HG03354 (cell line): Measurements from ENCODE around the gene RMDN2.
"Not testable (repeated sequence)": the region's sequence is repeated elsewhere in the genome, so short reads cannot be mapped to it uniquely, and the experiment has no call there.

ENCODE experiments used
- ATAC-seq: cut with Tn5 transposase; IDR thresholded peaks from one replicate; pipeline ENCODE4 v1.9.1; 2021; ENCODE audit warnings: mild to moderate bottlenecking; ENCODE audit not compliant: unreplicated experiment, poor library complexity, severe bottlenecking

RMDN2 gene

GRCh38 chr2:37923308-37924055 lies 1.6 kb upstream of the RMDN2 start:
- no peak for ATAC-seq

- ATAC-seq: no peak
Measured at GRCh38 chr2:37926635-37927034, 1.5 kb downstream of the RMDN2 start.

DNA sequence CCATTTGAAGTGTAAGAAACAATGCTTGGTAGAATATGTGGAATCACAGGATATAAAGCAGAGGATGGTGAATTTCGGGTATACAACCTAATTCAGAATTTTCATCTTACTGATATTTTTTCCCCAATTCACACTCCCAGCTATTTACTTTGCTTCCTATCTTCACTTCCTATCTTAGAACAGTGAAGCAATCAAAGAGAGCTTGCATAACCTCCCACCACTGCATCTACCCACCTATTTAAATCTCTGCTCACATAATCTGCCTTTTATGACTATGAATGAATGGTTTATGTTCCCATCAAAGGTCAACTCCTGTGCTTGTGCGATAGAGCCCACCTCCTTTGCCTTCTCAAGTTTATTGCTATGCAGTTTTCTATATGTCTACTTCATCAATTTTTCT lies 3.3 kb downstream of the RMDN2 start:
- no peak for ATAC-seq

- ATAC-seq: not testable (repeated sequence)
Measured at GRCh38 chr2:37930392-37930791, 5.3 kb downstream of the RMDN2 start.

DNA sequence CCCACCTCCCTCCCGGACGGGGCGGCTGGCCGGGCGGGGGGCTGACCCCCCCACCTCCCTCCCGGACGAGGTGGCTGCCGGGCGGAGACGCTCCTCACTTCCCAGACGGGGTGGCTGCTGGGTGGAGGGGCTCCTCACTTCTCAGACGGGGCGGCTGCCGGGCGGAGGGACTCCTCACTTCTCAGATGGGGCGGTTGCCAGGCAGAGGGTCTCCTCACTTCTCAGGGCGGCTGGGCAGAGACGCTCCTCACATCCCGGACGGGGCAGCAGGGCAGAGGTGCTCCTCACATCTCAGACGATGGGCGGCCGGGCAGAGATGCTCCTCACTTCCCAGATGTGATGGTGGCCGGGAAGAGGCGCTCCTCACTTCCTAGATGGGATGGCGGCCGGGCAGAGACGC lies 7.8 kb downstream of the RMDN2 start:
- not testable (repeated sequence) for ATAC-seq

GRCh38 chr2:37934591-37935513 lies 9.8 kb downstream of the RMDN2 start:
- peak; percentile 96 for ATAC-seq

DNA sequence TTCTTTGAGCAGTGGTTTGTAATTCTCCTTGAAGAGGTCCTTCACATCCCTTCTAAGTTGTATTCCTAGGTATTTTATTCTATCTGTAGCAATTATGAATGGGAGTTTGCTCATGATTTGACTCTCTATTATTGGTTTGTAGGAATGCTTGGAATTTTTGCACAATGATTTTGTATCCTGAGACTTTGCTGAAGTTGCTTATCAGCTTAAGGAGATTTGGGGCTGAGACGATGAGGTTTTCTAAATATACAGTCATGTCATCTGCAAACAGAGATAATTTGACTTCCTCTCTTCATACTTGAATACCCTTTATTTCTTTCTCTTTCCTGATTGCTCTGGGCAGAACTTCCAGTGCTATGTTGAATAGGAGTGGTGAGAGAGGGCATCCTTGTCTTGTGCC lies 12.5 kb downstream of the RMDN2 start:
- not testable (repeated sequence) for ATAC-seq

DNA sequence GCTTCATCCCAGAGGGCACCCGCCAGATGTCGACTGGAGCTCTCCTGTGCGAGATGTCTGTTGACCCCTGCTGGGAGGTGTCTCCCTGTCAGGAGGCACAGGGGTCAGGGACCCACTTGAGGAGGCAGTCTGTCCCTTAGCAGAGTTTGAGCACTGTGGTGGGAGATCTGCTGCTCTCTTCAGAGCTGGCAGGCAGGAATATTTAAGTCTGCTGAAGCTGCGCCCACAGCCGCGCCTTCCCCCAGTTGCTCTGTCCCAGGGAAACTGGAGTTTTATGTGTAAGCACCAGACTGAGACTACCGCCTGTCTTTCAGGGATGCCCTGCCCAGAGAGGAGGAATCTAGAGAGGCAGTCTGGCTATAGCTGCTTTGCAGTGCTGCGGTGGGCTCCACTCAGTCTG lies 16.2 kb downstream of the RMDN2 start:
- ATAC-seq: not testable (repeated sequence)

- no peak for ATAC-seq
Measured at GRCh38 chr2:37944268-37944667, 19.2 kb downstream of the RMDN2 start.

DNA sequence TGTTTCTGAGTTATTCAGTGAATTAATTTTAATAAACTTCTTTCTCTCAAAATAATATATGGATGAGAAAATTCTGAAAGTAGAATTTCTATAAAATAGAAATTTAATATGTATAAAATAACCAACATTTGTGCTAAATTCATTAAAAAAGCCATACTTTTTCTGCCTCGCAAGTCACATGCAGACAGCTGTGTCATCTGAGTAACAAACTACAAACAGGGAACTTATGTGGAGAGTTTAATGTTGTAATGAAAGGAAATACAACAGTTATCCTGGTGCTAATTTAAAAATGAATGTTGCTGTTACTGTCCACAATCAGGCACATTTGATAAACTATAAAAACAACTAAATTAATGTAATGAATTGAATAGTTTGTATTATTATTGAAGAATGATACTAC lies 22.2 kb downstream of the RMDN2 start:
- no peak for ATAC-seq

DNA sequence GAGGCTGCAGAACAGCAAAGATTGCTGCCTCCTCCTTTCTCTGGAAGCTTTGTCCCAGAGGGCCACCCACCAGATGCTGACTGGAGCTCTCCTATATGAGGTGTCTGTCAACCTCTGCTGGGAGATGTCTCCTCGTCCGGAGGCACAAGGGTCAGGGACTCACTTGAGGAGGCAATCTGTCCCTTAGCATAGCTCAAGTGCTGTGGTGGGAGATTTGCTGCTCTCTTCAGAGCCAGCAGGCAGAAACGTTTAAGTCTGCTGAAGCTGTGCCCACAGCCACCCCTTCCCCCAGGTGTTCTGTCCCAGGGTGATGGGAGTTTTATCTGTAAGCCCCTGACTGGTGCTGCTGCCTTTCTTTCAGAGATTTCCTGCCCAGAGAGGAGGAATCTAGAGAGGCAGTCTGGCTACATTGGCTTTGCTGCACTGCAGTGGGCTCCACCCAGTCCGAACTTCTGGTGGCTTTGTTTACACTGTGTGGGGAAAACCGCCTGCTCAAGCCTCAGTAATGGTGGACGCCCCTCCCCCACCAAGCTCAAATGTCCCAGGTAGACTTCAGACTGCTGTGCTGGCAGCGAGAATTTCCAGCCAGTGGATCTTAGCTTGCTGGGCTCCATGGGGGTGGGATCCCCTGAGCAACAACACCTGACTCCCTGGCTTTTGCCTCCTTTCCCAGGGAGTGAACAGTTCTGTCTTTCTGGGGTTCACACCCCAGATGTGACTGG lies 37.1 kb downstream of the RMDN2 start:
- not testable (repeated sequence) for ATAC-seq

DNA sequence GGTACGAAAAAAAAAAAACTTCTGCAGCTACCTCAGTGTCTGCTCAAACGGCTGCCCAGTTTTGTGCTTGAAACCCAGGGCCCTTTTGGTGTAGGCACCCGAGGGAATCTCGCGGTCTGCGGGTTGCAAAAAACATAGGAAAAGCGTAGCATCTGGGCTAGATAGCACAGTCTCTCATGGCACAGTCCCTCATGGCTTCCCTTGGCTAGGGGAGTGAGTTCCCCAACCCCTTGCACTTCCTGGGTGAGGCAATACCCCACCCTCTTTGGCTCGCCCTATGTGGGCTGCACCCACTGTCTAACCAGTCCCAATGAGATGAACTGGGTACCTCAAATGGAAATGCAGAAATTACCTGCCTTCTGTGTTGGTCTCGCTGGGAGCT lies 37.6 kb downstream of the RMDN2 start:
- ATAC-seq: not testable (repeated sequence)

DNA sequence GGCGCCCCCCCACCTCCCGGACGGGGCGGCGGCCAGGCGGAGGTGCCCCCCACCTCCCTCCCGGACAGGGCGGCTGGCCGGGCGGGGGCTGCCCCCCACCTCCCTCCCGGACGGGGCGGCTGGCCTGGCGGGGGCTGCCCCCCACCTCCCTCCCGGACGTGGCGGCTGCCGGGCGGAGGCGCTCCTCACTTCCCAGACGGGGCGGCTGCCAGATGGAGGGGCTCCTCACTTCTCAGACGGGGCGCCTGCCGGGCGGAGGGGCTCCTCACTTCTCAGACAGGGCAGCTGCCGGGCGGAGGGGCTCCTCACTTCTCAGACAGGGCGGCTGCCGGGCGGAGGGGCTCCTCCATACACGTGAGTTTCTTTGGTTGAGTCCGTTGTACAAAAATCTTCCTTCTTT lies 38.8 kb downstream of the RMDN2 start:
- not testable (repeated sequence) for ATAC-seq

DNA sequence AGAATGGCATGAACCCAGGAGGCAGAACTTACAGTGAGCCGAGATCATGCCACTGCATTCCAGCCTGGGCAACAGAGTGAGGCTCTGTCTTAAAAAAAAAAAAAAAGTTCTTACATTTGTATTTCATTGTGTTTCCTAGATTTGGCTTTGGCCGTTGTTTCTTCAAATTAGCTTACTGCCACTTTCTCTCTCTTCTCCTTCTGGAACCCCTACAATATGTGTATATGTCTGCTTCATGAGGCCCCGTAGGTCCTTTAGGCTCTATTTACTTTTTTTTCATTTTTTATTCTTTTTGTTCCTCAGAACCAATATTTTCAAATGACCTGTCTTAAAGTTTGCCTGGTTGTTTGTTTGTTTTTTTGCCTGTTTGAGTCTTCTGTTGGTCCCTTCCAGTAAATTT lies 41.2 kb downstream of the RMDN2 start:
- ATAC-seq: no peak

DNA sequence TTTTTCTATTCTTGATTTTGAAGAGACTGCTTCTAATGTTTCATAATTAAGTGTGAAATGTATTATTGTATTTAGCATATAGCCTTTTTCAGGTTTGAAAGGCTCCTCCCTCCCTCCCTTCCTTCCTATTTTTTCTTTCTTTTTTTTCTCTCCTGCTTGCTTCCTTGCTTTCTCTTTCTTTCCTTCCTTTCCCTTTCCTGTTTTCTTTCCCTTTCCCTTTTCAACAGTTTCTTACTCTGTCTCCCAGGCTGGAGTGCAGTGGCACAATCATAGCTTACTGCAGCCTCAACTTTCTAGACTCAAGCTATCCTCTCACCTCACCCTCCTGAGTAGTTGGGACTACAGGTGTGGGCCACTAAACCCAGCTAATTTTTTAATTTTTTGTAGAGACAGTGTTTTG lies 44.6 kb downstream of the RMDN2 start:
- ATAC-seq: no peak

GRCh38 chr2:37971971-37972370 lies 46.9 kb downstream of the RMDN2 start:
- no peak for ATAC-seq

DNA sequence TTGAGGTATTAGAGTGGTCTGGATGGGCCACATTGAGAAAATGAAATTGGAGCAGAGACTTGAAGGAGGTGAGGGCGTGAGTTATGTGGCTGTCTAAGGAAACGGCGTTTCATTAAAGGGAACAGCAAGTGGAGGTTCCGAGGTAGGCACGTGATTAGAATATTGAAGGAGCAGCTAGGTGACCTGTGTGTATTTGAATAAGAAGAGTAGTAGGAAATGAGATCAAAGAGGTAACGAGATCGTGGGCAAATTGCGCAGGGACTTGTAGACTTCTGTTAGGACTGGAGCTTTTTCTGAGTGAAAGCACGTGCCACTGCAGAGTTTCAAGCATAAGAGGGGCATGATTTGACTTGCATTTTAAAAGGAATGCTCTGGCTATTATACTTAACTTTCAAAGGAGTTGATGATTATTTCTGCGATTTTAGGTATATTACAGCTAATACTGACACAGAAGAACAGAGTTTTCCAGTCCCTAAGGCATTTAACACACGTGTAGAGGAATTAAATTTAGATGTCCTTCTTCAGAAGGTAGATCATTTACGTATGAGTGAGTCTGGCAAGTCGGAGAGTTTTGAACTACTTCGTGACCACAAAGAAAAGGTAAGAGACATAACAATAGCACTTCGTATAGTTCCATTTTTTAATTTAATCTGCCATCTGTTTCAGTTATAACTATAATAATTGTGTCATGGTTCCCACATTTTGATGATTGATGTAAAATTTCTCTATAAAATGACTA lies 48.7 kb downstream of the RMDN2 start:
- no peak for ATAC-seq

GRCh38 chr2:37975808-37976207 lies 50.7 kb downstream of the RMDN2 start:
- ATAC-seq: no peak

GRCh38 chr2:37976411-37976810 lies 51.3 kb downstream of the RMDN2 start:
- ATAC-seq: no peak

- ATAC-seq: no peak
Measured at GRCh38 chr2:37982147-37982582, 57.1 kb downstream of the RMDN2 start.
